ES-I3 (cell line): ENCODE data around the gene C3AR1.
"Not testable (repeated sequence)": the region's sequence is repeated elsewhere in the genome, so short reads cannot be mapped to it uniquely, and the experiment has no call there.

Source experiments
- H3K36me3 ChIP-seq: 2 replicates; pipeline ENCODE4 v1.6.1; 2013; ENCODE audit warnings: mild to moderate bottlenecking, low read length, control low read depth, moderate library complexity; ENCODE audit not compliant: insufficient read depth
- H3K4me1 ChIP-seq: 2 replicates; pipeline ENCODE4 v1.6.1; 2013; ENCODE audit warnings: mild to moderate bottlenecking, control low read depth, low read length; ENCODE audit not compliant: insufficient read depth
- H3K9ac ChIP-seq: 2 replicates; pipeline ENCODE4 v1.6.1; 2013; ENCODE audit warnings: low read depth, mild to moderate bottlenecking, low read length, moderate library complexity
- H3K9me3 ChIP-seq: 2 replicates; pipeline ENCODE4 v1.6.1; 2013; ENCODE audit warnings: mild to moderate bottlenecking, low read length, moderate library complexity; ENCODE audit not compliant: control insufficient read depth, insufficient read depth

Gene C3AR1

DNA sequence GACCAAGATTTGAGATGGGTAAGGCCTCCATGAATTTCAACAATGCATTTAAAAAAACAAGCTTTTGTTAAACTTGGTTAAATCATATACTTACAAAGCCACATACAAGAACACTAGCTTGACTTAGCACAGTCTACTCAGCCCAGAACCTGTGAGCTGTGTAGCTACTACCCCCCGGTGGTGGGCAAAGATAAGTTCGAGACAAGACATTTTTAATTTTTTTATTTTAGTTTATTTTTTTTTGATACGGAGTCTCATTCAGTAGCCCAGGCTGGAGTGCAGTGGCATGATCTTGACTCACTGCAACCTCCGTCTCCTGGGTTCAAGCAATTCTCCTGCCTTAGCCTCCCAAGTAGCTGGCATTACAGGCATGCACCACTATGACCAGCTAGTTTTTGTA, 12.2 kb upstream of the C3AR1 start:
- Histone ChIP-seq H3K9ac (no peak overlapping the region), H3K36me3 (no peaks in the 10 kb centered on the region), H3K9me3 (no peaks in the 10 kb centered on the region), H3K4me1 (peaks cover 18% of the 10 kb centered on the region)

DNA sequence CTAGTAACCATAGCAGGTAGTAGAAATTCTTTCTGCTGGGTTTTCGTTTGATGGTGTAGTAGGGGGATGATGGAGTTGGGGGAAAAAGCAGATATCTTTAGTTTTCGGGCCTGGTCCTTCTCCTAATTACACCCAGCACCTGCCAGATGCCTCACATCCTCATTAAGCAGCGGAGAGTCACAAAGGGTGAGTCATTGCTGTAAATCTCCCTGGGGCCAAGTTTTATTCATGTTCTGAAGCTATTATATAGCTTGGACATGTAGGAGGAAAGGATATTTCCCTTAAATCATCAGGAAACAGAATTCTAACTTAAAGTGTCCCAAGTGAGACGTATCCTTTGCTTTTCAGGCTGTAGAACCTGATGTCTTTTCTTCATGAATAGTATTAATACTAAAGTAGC, 11.0 kb upstream of the C3AR1 start:
- Histone ChIP-seq H3K4me1 (peaks cover 18% of the 10 kb centered on the region), H3K36me3 (no peaks in the 10 kb centered on the region), H3K9me3 (no peaks in the 10 kb centered on the region), H3K9ac (no peak overlapping the region)

DNA sequence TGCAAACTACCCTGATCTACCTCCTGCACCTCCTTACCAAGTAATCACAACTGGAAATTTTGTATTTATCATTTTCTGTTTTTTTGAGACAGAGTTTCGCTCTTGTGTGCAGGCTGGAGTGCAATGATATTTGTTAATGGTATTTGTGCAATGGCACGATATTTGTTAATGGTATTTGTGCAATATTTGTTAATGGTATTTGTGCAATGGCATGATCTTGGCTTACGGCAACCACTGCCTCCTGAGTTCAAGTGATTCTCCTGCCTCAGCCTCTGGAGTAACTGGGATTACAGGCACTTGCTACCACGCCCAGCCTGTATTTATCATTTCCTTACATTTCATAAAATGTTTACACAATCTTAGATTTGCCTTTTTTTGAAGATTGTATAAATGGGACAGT, 10.2 kb upstream of the C3AR1 start:
- Histone ChIP-seq H3K36me3 (no peaks in the 10 kb centered on the region), H3K9ac (no peak overlapping the region), H3K4me1 (peaks cover 18% of the 10 kb centered on the region), H3K9me3 (no peaks in the 10 kb centered on the region)

DNA sequence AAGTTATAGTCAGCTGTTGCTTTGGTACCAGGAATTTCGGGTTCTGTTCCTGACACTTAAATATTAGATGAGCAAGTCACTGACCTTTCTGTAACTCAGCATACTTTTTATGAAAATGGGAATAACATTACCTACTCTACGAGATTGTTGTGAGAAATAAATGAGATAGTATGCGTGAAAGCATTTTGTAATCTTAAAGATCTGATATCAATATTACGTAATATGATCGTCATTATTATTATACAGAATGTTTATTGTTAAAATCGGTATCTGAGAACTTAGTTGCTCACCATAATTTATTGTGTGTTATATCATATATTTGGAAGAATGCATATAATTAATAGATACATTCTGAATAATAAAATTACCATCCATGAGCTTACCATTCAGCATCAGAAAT, 9.8 kb upstream of the C3AR1 start:
- Histone ChIP-seq H3K9me3 (no peaks in the 10 kb centered on the region), H3K9ac (no peak overlapping the region), H3K4me1 (peaks cover 18% of the 10 kb centered on the region), H3K36me3 (no peaks in the 10 kb centered on the region)

DNA sequence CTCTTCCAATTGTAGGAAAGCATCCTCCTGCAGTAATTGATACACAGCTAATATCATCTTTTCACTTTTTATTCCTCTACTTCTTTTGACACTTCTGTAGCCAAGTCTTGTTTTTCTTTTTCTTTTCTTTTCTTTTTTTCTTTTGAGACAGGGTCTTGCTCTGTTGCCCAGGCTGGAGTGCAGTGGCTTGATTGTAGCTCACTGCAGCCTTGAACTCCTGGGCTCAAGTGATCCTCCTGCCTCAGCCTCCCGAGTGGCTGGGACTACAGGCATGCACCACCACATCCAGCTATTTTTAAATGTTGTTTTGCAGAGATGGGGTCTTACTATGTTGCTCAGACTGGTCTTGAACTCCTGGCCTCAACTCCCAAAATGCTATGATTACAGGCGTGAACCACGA, 5.7 kb upstream of the C3AR1 start:
- not testable (repeated sequence) for H3K9ac ChIP-seq, H3K36me3 ChIP-seq, H3K4me1 ChIP-seq, H3K9me3 ChIP-seq

DNA sequence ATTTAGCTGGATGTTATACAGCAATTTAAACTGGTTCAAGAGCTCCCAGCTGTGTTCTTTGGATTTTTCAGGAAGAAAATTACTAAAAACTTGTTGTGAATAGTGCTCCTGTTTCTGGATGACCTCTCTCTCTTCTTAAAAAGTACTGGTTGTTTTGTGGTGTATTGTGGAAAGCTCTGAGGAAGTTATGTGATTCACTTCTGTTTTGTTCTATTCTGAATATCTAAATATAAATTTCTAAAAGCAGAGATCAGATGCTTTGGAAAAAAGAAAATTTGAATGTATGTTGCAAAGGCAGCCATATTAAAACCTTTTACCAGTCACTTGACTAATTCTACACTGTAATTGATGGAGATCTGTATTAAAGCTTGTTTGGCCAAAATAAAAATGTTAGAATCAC, 3.4 kb upstream of the C3AR1 start:
- no peaks in the 10 kb centered on the region; the same call in 1 of the 2 replicates for H3K4me1 ChIP-seq
- no peak overlapping the region for H3K9ac ChIP-seq
- no peaks in the 10 kb centered on the region for H3K9me3 ChIP-seq
- no peaks in the 10 kb centered on the region for H3K36me3 ChIP-seq

DNA sequence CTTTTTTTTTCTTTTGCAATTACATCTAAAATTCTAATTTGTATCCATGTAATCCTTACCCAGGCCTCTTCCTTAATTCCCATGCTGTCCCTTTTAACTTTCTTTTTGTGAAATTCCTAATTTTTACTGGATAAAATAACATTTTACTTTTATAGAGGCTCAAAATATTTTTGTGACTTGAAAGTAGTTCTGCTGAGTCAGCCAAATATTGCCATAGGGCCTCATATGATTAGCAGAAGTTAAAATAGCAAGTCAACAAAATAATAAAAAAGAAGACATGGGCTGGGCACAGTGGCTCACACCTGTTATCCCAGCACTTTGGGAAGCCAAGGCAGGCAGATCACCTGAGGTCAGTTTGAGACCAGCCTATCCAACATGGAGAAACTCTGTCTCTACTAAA, 2.0 kb downstream of the C3AR1 start:
- Histone ChIP-seq H3K9me3 (no peaks in the 10 kb centered on the region), H3K36me3 (no peaks in the 10 kb centered on the region)

DNA sequence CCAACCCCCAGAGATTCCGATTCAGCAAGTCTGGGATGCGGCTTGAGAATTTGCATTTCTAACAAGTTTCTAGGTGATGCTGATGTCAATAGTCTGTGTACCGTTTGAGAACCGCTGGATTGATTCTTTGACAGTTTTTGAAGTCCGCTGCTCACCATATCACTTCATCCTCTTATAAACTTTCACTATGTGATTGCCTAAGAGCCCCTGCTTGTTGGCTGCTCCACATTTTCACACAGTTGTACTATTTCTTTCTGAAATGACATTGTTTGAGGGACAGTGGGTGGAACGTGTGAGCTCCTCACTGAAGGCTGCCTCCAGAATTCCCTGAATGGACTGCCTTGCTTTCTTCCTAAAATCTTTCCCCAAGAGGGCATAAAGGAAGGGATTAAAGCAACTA, 7.7 kb downstream of the C3AR1 start:
- no peaks in the 10 kb centered on the region for H3K9me3 ChIP-seq
- H3K36me3 ChIP-seq, result no peaks in the 10 kb centered on the region
- no peak overlapping the region for H3K9ac ChIP-seq
- no peaks in the 10 kb centered on the region for H3K4me1 ChIP-seq

More for the DNA sequence above, 2.0 kb downstream of the C3AR1 start:
- no peak overlapping the region for H3K9ac ChIP-seq
- H3K4me1 ChIP-seq, result no peaks in the 10 kb centered on the region; the same call in 1 of the 2 replicates

DNA sequence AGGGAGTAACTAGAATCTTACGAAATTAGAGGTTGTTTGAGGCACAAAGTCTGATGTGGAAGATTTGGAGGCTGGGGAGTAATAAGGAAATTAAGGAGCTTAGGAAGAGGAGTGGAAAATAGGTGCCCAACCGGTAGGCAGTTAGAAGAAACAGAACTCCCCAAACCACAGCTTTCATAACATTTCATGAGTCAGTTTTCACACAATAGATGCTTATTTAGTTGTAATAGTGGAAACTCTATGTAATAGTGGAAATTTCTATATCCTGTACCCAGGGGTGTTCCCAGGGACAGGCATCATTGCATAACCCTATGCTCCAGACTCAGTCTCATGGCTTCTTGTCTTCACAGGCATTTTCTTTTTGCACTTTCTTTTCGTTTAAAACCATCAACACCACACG, 8.3 kb downstream of the C3AR1 start:
- H3K9me3 ChIP-seq, result no peaks in the 10 kb centered on the region
- H3K36me3 ChIP-seq, result no peaks in the 10 kb centered on the region
- no peaks in the 10 kb centered on the region for H3K4me1 ChIP-seq
- no peak overlapping the region for H3K9ac ChIP-seq

DNA sequence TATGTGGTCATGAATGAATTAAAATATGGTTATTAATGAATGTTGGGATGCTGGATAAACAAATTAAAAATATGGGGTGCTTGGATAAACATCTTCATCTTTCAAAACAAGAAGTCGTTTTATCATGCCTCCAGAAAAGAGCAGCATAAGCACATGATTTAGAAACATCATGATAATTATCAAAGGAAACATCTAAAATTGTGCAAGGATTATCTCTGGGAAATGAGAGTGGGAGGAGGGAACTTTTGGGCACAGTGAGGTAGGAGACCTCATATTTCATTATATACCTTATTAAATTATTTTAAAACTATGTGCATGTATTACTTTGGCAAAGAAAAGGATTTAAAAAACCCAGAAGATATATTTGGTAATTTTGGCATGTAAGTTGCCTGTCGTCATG, 8.9 kb downstream of the C3AR1 start:
- Histone ChIP-seq H3K9me3 (no peaks in the 10 kb centered on the region), H3K36me3 (no peaks in the 10 kb centered on the region), H3K9ac (no peak overlapping the region), H3K4me1 (no peaks in the 10 kb centered on the region)

DNA sequence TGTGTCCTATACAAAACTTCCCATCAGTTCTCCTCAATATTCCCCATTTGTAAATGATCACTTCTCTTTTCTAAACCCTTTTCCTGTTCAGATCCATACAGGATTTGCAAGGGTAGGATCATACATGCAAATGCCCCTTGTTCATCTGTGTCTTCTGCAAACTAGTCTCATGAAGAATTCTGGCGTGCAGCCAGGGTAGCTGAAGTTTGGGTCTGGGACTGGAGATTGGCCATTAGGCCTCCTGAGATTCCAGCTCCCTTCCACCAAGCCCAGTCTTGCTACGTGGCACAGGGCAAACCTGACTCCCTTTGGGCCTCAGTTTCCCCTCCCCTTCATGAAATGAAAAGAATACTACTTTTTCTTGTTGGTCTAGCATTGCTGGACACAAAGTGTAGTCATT, 11.3 kb downstream of the C3AR1 start:
- no peaks in the 10 kb centered on the region for H3K9me3 ChIP-seq
- no peak overlapping the region for H3K9ac ChIP-seq
- peaks cover 3% of the 10 kb centered on the region; the same call in 1 of the 2 replicates for H3K36me3 ChIP-seq
- no peaks in the 10 kb centered on the region for H3K4me1 ChIP-seq

DNA sequence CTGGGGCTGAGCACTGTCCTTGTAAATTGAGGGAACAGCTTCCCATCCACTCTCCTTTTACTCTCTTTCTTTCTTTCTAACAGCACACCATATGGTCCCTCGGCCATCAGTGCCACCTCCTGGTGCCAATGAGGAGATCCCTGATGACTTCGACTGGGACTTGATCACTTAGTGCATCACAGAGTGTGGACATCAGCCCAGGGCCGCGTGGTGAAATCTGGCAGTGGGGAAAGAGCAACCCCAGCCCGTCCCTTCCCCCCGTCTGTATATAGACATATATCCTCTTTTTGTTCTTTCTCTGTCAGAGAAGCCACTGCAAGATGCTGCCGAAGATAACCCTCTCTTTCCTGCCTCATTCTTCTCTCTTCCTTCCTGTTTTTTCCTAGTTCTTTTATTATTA, 13.5 kb downstream of the C3AR1 start:
- no peak overlapping the region for H3K9ac ChIP-seq
- no peaks in the 10 kb centered on the region for H3K9me3 ChIP-seq
- peaks cover 3% of the 10 kb centered on the region; the same call in 1 of the 2 replicates for H3K36me3 ChIP-seq
- no peaks in the 10 kb centered on the region for H3K4me1 ChIP-seq

DNA sequence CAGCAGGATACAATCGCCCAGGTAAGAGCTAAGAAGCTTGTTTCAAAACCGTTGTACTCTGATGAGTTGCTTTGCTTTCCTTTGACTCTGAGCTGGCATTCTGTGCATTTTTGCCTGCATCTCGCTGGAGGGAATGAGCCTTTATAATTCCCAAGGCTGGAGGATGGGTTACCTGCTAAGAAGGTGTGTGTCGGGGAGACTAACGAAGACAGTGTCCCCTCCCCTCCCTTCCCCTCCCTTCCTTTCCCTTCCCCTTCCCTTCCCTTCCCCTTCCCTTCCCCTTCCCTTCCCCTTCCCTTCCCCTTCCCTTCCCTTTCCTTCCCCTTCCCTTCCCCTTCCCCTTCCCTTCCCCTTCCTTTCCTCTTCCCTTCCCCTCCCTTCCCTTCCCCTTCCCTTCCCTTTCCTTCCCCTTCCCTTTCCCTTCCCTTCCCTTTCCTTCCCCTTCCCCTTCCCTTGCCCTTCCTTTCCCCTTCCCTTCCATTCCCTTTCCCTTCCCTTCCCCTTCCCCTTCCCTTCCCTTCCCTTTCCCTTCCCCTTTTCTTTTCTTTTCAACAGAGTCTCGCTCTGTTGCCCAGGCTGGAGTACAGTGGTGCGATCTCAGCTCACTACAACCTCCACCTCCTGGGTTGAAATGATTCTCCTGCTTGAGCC, 15.4 kb downstream of the C3AR1 start:
- no peaks in the 10 kb centered on the region for H3K4me1 ChIP-seq
- peaks cover 3% of the 10 kb centered on the region; the same call in 1 of the 2 replicates for H3K36me3 ChIP-seq
- H3K9me3 ChIP-seq, result no peaks in the 10 kb centered on the region
- no peak overlapping the region for H3K9ac ChIP-seq

DNA sequence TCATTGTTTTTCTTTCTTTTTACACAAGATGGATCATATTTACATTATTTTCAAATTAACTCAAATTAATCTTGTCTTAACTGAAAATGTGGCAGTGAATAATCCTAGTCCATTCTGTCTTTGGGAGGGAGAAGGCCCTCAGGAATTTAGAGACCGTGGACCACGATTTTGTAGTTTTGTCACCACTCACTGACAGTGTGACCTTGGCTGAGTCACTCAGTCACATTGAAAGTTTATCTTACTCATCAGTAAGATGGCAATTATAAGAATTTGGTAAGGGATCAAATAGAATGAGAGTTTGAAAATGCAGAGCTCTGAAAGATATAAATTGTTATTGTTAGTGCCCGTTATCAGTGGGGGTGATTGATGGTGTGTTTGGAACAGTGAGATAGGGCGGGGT, 17.3 kb downstream of the C3AR1 start:
- Histone ChIP-seq H3K9ac (no peak overlapping the region), H3K36me3 (peaks cover 3% of the 10 kb centered on the region; the same call in 1 of the 2 replicates), H3K9me3 (no peaks in the 10 kb centered on the region), H3K4me1 (no peaks in the 10 kb centered on the region)

DNA sequence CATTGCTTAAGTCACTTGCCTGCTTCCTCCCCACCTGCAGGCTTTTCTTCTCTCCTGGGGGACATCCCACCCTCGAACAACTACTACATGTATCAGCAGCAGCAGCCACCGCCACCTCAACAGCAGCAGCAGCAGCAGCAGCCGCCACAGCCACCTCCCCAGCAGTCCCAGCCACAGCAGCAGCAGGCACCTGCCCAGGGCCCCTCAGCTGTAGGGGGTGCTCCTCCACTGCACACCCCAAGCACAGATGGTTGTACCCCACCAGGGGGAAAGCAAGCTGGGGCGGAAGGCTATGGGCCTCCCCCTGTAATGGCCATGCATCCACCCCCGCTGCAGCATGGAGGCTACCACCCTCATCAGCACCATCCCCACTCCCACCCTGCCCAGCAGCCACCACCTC, 18.3 kb downstream of the C3AR1 start:
- Histone ChIP-seq H3K36me3 (peaks cover 3% of the 10 kb centered on the region; the same call in 1 of the 2 replicates), H3K4me1 (no peaks in the 10 kb centered on the region), H3K9me3 (no peaks in the 10 kb centered on the region), H3K9ac (no peak overlapping the region)
